GM19023 (cell line): ENCODE measurements around the gene PIPOX.

Experiments
- ATAC-seq: cut with Tn5 transposase; IDR thresholded peaks from one replicate; pipeline ENCODE4 v1.9.1; 2021; ENCODE audit warnings: mild to moderate bottlenecking, moderate library complexity; ENCODE audit not compliant: unreplicated experiment

Gene PIPOX

DNA sequence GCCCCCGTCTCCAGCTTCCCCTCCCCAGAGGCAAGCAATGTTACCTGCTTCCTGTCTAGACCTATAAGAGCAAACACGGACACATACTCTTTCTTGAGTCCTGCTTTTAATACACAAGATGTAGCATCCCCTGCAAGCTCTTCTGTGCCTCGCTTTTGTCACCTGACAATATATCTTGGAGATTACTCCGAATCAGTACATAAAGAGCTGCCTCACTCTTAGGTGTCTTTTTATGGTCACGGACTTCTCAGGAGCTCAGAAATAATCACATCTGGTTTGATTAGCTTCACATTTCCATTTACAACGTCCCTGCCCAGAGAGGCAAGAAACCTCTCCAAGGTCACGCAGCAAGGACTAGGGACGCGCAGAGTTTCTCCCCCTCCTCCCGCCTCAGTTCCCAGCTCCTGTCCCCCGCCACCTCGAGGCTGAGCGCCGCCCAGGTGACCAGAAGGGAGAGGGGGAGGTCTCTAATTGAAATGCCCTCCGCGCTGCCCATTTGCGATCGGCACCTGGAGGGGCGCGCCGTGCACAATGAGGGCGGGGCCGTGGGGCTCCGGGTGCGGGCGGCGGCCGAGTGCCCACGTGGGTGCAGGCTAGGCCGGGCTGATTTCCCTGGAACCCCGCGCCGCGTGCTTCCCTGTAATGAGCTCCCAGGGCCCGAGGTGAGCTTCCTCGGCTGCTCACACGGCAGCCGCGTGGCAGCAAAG lies 23.3 kb upstream of the PIPOX start:
- no peak for ATAC-seq

DNA sequence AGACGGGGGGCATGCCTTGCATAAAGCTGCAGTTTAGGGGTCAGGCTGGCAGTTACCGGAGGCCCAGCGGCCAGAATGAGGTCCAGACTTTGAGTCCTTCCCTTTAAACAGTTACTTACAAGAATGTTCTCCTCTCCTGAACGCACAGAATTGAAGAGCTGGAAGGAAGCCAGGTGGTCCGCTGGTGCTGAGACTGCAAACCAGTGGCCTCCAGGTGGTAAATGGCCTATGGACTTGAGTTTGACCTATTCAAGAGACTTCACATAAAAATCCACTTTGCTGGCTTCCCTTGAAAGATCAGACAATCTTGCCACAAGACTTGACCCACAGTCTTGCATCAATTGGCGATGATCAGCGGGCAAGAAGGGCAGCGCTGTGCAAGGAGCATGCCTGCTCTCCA lies 22.4 kb upstream of the PIPOX start:
- ATAC-seq, result no peak

DNA sequence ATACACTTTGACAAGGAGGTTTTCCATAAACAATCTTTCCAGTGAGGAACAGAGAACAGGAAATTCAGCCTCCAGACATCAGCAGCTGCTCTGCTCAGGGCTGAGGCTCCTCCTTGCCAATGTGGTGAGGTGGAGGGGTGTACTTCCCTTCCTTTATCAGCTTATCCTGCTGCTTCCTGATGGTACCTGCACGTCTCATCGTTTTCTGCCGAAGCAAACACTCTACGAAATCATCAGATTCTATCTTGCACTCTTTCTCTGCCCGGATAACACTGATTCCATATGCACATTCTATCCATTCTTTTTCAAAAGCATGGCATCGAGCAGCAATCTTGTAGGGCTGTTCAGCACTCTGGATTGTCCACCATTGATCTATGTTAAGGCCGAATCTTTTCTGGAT lies 21.7 kb upstream of the PIPOX start:
- no peak for ATAC-seq

DNA sequence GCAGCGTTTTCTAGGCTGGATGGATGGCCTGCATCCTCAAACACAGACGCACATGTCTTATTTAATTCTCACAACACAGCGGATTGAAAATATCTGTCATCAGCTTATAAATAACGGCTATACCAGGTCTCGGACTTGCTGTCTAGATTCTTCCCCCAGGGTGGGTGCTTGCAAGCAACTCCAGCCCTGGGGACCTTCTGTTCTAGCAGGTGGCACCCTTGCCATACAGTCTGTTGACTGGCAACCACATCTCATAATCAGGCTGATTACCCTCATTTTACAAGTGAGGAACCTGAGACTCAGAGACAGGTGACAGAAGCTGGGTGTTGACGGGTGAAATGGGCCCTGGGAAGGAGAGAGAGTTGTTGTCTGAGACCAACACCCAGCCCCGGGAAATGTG lies 20.9 kb upstream of the PIPOX start:
- no peak for ATAC-seq

DNA sequence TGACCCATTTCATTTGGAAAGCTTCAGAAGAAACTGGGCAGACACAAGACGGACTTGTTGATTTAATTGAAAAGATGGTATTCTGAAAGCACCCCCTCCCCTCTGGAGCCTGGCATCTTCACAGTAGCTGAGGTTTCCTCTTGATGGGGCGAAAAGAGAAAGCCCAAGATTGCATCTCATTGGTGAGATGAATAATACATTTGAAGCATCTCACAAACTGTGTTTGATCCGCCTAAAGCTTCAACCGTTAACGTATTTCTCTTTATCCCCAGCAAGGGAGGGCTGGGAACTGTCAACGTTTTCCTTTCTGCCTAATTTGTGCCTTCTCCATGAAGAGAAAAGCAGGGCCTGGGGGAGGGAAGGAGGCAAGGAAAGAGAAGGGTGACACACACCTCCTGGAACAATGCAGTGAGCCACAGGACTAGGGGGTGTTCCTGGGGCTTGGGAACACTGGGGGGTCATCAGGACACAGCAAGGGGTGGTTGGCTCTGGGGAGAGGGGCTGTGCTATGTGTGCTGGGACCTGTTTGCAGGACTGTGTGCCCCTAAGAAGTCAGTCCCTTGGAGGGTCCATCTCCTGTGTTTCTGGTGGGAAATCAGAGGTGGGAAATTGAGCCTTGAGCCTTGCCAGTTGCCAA lies 18.5 kb upstream of the PIPOX start:
- ATAC-seq, result no peak

DNA sequence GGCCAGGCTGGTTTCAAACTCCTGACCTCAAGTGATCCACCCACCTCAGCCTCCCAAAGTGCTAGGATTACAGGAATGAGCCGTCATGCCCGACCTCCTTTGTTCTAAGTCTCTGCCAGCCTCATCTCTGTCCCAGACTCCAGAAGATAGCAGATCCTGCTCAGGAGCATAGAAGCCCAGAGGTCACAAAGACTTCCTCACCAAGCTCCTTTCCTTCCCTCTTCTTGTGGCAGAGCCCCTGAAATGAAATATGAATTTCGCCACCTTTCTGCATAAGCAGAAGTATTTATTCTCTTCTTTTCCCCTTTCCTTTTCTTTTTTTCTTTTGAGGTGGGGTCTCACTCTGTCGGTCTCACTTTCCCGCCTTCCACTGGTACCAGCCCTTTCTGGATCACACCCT lies 11.5 kb upstream of the PIPOX start:
- ATAC-seq, result no peak

DNA sequence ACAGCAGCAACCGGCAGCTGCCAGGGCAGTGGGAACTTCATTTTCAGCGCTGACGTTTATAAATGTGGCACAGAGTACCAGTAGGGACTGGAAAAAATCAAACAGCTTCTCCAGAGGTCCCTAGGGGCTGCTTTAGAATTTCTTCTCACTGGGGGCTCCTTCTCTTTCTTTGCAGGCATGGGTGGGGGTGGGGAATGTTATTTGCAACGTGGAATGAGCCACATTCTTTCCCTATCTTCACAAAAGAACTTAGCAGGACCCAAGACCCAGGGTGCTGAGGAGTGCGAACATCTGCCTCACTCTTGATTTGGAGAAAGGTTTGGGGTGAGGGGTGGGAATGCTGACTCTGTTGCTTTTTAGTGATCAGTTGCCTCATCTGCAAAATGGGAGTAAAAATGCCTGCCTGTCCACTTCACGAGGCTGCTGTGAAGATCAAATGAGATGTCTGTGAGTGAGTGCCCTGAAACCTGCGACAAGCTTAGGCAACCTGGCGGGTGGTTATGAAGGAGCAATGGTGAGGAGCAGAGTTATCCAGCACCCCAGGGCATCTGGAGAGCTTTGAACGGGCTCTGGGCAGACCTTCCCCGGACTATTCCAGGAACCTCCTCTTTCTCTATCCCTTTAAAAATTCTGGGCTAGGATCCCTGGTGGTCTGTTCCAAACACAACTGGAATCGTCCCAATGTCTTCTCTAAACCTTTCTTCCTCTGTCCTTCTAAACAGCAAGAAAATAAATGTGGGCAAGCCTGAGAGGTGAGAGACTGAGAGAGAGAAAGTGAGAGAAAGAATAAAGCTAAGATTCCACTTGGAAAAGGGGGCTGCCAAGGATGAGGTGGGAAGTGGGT lies 10.7 kb upstream of the PIPOX start:
- ATAC-seq, result no peak

DNA sequence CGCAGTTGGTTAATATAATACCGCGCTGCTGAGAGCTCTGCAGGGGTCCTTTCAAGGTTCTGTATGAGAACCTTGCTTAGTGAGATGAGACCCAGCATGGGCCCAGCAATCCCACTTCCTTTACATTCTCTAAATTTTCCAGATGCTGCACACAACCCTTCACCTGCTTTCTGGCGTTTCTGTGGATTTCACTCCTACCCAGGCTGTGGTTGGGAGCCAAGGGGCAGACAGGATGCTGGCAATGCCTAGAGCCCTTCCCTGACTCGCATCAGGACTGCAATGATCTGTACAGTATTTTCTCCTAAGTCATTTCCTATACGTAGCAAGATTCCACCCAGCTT lies 10.1 kb upstream of the PIPOX start:
- ATAC-seq, result no peak

DNA sequence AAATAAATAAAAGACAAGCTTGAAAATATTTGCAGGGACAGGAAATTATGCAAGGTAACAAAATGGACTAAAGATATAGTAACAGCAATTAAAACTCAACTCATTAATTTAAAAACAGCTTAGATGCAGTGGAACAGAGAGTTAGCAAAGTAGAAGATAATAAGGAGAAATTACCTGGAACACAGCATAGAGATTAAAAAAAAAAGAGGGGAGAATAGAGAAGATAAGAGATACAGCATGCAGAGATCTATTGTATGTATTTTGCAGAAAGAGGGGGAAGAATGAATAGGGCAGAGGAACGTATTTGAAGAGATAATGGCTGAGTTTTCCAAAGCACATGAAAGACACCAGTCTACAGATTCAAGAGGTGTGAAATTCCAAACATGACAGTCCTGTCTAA lies 8.4 kb upstream of the PIPOX start:
- no peak for ATAC-seq

DNA sequence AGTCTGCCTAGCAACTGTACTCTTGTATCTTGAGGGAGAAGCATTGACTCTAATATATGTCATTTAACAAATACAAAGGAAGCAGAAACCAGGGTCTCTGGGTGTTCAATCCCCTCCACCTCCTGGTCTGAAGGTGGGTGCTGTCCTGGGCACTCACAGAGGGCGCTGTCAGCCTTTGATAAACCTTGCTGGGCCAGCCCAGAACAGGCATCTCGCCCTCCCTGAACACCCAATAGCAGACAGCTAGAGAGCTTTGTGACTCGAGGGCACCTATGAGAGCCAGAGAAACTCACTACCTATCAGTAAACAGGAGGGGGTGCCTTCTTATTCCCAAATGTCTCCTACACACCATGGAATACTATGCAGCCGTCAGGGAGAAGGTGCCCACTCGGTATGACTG lies 6.4 kb upstream of the PIPOX start:
- no peak for ATAC-seq

DNA sequence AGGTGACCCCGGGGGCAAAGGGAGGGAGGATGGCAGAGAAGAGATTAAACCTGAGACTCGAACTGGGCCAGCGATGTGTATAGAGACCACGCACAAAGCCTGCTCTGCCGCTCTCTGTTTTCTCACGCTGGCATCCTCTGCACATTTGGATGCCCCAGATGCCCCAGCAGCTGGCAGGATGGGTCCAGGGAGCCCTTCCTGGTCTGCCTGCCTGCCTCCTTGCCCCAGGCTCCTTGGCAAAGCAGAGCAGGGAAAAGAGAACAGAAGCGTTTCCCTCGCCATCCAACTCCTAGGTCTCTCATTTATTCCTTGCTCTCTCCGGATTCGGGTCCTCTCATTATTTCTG lies 5.2 kb upstream of the PIPOX start:
- ATAC-seq, result no peak

DNA sequence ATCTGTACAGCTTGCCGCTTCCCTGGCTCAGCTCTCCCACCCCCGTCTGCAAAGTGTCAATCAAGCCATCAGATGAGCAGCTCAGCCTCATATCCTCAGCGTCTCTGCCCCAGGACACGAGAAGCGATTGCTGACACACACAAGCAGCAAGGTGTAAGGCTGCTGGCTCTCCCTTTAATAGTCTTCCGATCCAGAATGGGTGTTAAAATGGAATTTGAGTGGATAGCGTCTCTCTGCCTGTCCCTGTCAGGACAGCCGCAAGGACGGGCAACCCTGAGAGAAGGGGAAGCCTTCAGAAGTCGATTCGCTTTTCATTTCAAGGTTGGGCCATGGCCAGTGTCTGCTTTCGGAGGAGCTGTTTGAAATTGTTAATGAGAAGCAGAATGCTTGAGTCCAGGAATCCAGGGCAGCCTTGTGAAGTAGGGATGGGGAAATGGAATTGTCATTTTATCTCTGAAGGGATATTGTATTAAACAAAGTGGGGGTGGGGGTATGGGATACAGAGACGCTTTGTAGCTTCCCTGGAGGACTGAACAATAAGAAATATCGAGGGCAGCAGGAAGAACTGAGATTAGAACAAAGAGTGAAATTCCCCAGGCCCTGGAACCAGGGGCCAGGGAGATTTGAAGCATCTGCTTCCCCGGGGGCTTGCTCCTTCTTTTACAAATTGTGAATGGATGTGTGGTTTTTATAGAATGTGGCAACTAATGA lies 4.7 kb upstream of the PIPOX start:
- ATAC-seq, result no peak

DNA sequence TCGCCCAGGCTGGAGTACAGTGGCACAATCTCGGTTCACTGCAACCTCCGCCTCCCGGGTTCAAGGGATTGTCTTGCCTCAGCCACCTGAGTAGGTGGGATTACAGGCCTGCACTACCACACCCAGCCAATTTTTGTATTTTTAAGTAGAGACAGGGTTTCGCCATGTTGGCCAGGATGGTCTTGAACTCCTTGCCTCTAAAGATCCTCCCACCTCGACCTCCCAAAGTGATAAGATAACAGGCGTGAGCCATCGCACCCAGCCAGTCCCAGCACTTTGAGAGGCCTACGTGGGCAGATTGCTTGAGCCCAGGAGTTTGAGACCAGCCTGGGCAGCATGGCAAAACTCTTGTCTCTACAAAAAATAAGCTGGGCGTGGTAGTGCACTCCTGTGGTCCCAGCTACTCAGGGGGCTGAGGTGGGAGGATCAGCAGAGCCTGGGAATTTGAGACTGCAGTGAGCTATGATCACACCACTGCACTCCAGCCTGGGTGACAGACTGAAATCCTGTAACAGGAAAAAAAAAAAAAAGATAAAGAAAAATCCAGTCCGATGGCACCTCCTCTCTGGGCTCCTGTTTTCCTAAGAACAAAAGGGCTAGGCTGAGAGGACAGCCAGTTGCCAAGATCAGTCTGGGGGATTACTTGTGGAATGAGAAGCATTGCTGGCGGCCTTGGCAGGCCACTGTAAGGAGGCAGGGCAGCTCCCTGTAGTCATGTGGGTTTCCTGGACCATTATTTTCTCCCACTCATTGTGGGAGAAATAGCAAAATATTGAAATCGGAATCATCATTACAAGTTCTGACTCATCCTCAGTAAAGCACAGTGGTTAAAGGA lies 3.0 kb upstream of the PIPOX start:
- ATAC-seq, result no peak

DNA sequence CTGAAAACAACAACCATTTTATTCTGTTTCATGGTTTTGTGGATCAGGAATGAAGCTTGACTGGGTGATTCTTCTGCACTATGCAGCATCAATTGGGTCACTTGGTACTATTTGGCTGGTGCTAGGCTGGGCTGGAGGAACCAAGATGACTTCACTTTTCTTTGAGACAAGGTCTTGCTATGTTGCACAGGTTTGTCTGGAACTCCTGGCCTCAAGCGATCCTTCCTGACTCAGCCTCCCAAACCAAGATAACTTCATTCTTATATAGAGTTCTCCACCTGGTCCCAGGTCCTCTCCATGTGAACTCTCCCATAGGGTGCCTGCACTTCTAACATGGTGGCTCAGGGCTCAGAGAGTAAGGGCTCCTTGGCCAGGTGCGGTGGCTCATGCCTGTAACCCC lies 1.9 kb upstream of the PIPOX start:
- no peak for ATAC-seq

DNA sequence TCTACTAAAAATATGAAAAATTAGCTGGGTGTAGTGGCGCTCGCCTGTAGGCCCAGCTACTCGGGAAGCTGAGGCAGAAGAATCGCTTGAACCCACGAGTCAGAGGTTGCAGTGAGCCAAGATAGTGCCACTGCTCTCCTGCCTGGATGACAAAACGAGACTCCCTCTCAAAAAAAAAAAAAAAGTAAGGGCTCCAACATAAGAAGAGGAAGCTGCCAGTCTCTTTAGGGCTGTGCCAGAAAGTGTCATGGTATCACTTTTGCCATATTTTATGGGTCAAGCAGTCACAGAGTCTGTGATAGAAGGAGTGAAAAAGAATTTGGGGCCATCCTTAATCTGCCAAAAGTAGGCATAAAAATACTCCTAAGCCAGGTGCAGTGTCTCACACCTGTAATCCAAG lies 1.4 kb upstream of the PIPOX start:
- no peak for ATAC-seq

DNA sequence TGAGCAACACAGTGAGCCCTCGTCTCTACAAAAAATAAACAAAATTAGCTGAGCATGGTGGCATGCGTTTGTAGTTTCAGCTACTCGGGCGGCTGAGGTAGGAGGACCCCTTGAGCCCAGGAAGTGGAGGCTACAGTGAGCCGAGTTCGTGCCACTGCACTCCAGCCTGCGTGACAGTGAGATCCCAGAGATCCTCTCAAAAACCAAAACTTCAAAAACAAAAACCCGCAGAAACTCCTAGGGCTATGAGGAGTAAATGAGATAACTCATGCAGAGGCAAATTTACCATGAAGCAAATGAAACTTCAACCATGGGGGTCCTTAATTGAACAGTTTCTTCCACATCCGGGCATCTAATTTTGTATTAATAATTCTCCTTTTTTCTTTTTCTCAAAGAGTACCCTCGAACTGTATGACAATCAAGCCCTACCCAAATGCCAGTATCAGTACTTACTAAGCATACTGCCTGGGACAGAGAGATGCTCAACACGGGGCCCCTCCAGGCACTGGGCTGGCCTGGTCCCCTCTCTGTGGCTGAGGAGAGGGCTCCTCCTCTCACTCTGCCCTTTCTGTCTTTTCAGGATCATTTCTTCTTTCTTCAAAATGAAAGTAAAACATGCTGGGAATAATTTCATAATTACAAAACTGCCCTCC lies 789 bp upstream of the PIPOX start:
- no peak for ATAC-seq

DNA sequence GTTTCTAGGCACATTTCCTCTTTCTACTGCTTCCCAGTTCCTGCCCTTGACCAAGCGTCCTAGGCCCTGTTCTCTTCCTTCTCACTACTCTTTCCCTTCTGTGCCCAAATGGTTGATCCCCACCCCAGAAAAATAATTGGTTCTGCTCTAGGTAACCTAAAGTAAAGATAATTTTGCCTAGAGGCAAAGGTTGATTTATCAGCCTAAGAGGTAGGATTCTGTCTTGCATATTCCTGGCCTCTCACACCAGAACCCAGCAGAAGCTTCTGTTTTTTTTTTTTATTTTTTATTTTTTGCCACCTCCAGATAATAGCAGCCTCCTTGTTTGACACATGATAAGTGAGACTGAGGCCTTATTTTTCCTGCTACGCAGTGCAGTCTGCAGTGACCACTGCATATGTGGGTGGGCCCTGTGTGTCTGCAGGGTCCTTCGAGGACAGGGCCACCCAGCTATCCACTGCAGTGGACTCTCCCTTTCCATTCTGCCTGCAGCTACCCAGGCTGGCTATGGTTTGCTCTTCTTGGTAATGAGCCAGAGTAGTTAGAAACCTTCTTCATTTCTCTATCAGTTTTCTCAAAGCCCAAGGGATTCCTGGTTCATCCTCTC lies 701 bp downstream of the PIPOX start:
- no peak for ATAC-seq

DNA sequence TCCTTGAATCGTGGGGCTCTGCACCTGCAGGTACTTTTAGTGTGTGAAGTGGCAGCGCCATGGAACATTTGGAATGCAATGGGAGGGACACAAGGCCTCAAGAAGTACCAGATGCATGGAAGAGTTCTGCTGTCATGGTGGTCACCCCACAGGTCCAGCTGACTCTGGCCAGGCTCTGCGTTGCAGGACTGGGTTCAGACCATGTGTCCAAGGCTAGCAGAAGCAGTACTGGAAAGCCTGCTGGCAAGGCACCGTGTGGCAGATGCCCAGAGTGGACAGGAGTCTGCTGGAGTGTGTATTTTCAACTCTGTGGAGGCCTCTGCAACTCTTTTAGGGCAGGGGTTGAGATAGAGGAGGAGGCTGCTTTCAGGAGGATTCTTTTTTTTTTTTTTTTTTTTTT lies 2.1 kb downstream of the PIPOX start:
- ATAC-seq, result no peak

DNA sequence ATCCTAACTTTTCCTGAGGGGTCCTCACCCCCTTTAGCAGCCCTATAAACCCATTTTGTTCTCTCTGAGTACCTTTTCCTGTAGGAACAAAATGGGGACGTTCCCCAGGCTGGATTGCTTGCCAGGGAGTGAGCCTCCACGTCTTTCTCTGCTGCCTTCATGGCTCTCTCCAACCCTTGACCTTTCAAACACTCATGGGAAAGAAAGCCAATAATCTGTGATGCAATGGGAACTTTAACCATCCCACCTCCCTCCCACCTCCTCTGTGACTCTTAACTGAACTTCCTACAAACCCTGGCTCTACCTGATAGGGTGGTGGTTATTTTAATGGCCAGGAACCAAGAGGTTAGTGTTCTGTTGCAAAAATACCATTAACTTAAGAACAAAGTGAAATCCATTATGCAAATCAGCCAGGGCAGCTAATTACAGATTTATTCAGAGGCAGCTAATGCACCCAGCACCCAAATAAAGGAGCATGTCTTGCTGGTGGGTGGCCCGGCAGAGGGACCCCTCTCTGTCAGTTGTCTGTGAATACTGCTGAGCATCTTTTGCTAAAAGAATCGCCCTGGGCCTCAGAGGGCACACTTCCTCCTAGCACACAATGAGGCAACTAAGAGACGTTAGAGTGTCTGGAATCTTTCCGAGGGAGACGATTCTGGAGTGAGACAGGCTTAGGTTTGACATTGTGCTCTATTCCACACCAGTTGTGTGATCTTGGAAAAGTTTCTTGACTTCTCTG lies 3.0 kb downstream of the PIPOX start:
- ATAC-seq, result no peak
